Dermis microvascular lymphatic vessel endothelial cell (primary cell): ENCODE measurements around the gene INKA2. TPM values are rescaled to one million over a fixed set of nuclear protein-coding genes. Genes with fewer than 3 reads are reported as not detected.
"Not testable (repeated sequence)": the region's sequence is repeated elsewhere in the genome, so short reads cannot be mapped to it uniquely, and the experiment has no call there.

Experiments used
- DNase-seq, 2 donors: peaks; one replicate each; pipeline versions ENCODE4 v3.0.0 to v3.0.0-alpha.2; 2010; ENCODE audit warnings: low read depth in 2 of 2
- total RNA-seq: library from RNA; depleted of rRNA; stranded (reverse); fragments of >200 nt; gene quantifications from 2 replicates; pipeline ENCODE4 v1.2.1, GENCODE V29; 2014

The INKA2 gene
- total RNA-seq, 1 donor from 2014 or later = 5.3 TPM

GRCh38 chr1:111750856-111751255 lies 11.7 kb upstream of the INKA2 start:
- no peak for DNase-seq

- no peak for DNase-seq
Observed at GRCh38 chr1:111749628-111750027, 10.4 kb upstream of the INKA2 start.

GRCh38 chr1:111747947-111748346 lies 8.8 kb upstream of the INKA2 start:
- no peak for DNase-seq

- peak; percentile 87 to 94 for DNase-seq
Observed at GRCh38 chr1:111747282-111747734, 8.1 kb upstream of the INKA2 start.

- DNase-seq = no peak
Observed at GRCh38 chr1:111746614-111746999, 7.4 kb upstream of the INKA2 start.

- DNase-seq = no peak
Observed at GRCh38 chr1:111745675-111746613, 6.7 kb upstream of the INKA2 start.

- peak in 1 of 2 donors; percentile 86 for DNase-seq
Observed at GRCh38 chr1:111743679-111744101, 4.5 kb upstream of the INKA2 start.

GRCh38 chr1:111742938-111743549 lies 3.8 kb upstream of the INKA2 start:
- peak in 1 of 2 donors; percentile 76 for DNase-seq

- not testable (repeated sequence) for DNase-seq
Observed at GRCh38 chr1:111742292-111742691, 3.1 kb upstream of the INKA2 start.

- peak in 1 of 2 donors; percentile 73 for DNase-seq
Observed at GRCh38 chr1:111739925-111740765, 950 bp upstream of the INKA2 start.

GRCh38 chr1:111738436-111739193 lies 580 bp downstream of the INKA2 start:
- peak in 1 of 2 donors; percentile 91 for DNase-seq

GRCh38 chr1:111738133-111738435 lies 1.1 kb downstream of the INKA2 start:
- no peak for DNase-seq

GRCh38 chr1:111737216-111738132 lies 1.7 kb downstream of the INKA2 start:
- peak in 1 of 2 donors; percentile 42 for DNase-seq

GRCh38 chr1:111736548-111737215 lies 2.5 kb downstream of the INKA2 start:
- peak in 1 of 2 donors; percentile 69 for DNase-seq

- no peak for DNase-seq
Observed at GRCh38 chr1:111735858-111736544, 3.2 kb downstream of the INKA2 start.

GRCh38 chr1:111735321-111735720 lies 3.9 kb downstream of the INKA2 start:
- DNase-seq = no peak

- no peak for DNase-seq
Observed at GRCh38 chr1:111734856-111735255, 4.3 kb downstream of the INKA2 start.

GRCh38 chr1:111734426-111734825 lies 4.8 kb downstream of the INKA2 start:
- no peak for DNase-seq

- peak in 1 of 2 donors; percentile 42 for DNase-seq
Observed at GRCh38 chr1:111733992-111734341, 5.2 kb downstream of the INKA2 start.
